K562 (cell line): Measurements from ENCODE around the gene PTH1R. TPM values are rescaled to one million over a fixed set of nuclear protein-coding genes. Genes with fewer than 3 reads are reported as not detected.
A peak's percentile ranks its signal among the peaks of the same experiment; 100 is the strongest.

ENCODE experiments used
- ATAC-seq: fragments of 200-7000 bp; cut with Tn5 transposase; 3 replicates; pipeline ENCODE4 v1.9.1; 2020; ENCODE audit warnings: moderate library complexity
- BruUV-seq: library from RNA; stranded (reverse); fragments of 400-500 nt; replicated peaks from 2 replicates; lab custom pipeline; 2021; lab: Mats Ljungman, UMichigan
- CTCF ChIA-PET: fragments of 300-600 bp; formaldehyde crosslinking; extraction: SDS; loops from one replicate; lab custom pipeline; 2021; ENCODE audit warnings: low intra/inter-chr PET ratio; lab: Yijun Ruan, JAX
- POLR2A ChIA-PET: fragments of 300-600, 350-650 bp; sonication (Branson Sonifier 250); formaldehyde crosslinking; extraction: SDS; loops from one replicate; lab custom pipeline; 2021; ENCODE audit warnings: antibody characterized with exemption, inconsistent platforms; lab: Yijun Ruan, JAX
- DNase-seq, 4 experiments: peaks; one replicate each; pipeline versions ENCODE4 v3.0.0 to v3.0.0-alpha.2; 2011 to 2018; ENCODE audit warnings: low spot score in 3 of 4, mixed read lengths in 3 of 4; ENCODE audit errors: extremely low read depth in 1 of 4
- FAIRE-seq: peaks from 2 replicates; lab custom pipeline; 2011; peaks lifted over from hg19 to GRCh38; lab: Jason Lieb, UNC
- H2AFZ ChIP-seq: 2 replicates; pipeline ENCODE4 v1.6.0; 2011; ENCODE audit warnings: low read depth, low read length, control low read depth, inconsistent platforms
- H3K27ac ChIP-seq: fragments of 200-600 bp; 3 replicates; pipeline ENCODE4 v1.8.0; 2011; ENCODE audit warnings: low read depth, mild to moderate bottlenecking, control low read depth, inconsistent platforms, low read length, moderate library complexity, mixed read lengths; ENCODE audit errors: extremely low read depth
- H3K27me3 ChIP-seq, 2 experiments: fragments of 300-600 bp in 1 of 2; 2 replicates in 1 of 2; 3 replicates in 1 of 2; pipeline versions ENCODE4 v1.6.0 to v1.8.0; 2011; ENCODE audit warnings: inconsistent platforms in 2 of 2, low read length in 2 of 2, mild to moderate bottlenecking in 1 of 2, mixed read lengths in 1 of 2, moderate library complexity in 1 of 2; ENCODE audit not compliant: control insufficient read depth in 2 of 2, insufficient read depth in 2 of 2
- H3K36me3 ChIP-seq: fragments of 300-600 bp; 3 replicates; pipeline ENCODE4 v1.8.0; 2011; ENCODE audit warnings: mild to moderate bottlenecking, low read length, inconsistent platforms; ENCODE audit not compliant: control insufficient read depth, insufficient read depth
- H3K4me1 ChIP-seq, 2 experiments: fragments of 200-600 bp in 1 of 2; replicated peaks in 1 of 2; 2 replicates in 1 of 2; 3 replicates in 1 of 2; pipeline versions ENCODE4 v1.5.1 to v1.8.0; 2011; ENCODE audit warnings: inconsistent platforms in 2 of 2, low read length in 2 of 2, mild to moderate bottlenecking in 1 of 2, mixed read lengths in 1 of 2, moderate library complexity in 1 of 2; ENCODE audit not compliant: control insufficient read depth in 2 of 2, insufficient read depth in 2 of 2
- H3K4me2 ChIP-seq: 2 replicates; pipeline ENCODE4 v1.6.1; 2011; ENCODE audit warnings: low read length, control low read depth, inconsistent platforms, mixed read lengths; ENCODE audit not compliant: insufficient read depth
- H3K4me3 ChIP-seq: fragments of 200-600 bp; sonication (generic), shearing (Covaris generic); 2 replicates; pipeline ENCODE4 v1.5.1; 2016; ENCODE audit warnings: control low read depth, inconsistent platforms
- H3K79me2 ChIP-seq: fragments of 200-600 bp; 3 replicates; pipeline ENCODE4 v1.8.0; 2011; ENCODE audit warnings: low read length, inconsistent platforms; ENCODE audit not compliant: control insufficient read depth, insufficient read depth
- H3K9ac ChIP-seq, 2 experiments: 2 replicates each; pipeline versions ENCODE4 v1.6.0 to v1.6.1; 2011; ENCODE audit warnings: low read depth in 2 of 2, low read length in 2 of 2, control low read depth in 1 of 2, inconsistent platforms in 1 of 2, mild to moderate bottlenecking in 1 of 2, mixed read lengths in 1 of 2; ENCODE audit not compliant: insufficient read depth in 1 of 2
- H3K9me1 ChIP-seq: one replicate; pipeline ENCODE4 v1.6.0; 2011; ENCODE audit warnings: inconsistent platforms, mild to moderate bottlenecking, low read length, moderate library complexity; ENCODE audit not compliant: control insufficient read depth, insufficient read depth
- H3K9me3 ChIP-seq: replicated peaks from 2 replicates; pipeline ENCODE4 v1.5.1; 2011; ENCODE audit warnings: low read depth, low read length, inconsistent platforms; ENCODE audit not compliant: control insufficient read depth, insufficient read depth
- H4K20me1 ChIP-seq: replicated peaks from 2 replicates; pipeline ENCODE4 v1.6.1; 2011; ENCODE audit warnings: low read length, inconsistent platforms, mixed read lengths; ENCODE audit not compliant: control insufficient read depth, insufficient read depth
- CREB1 ChIP-seq, 2 experiments: sonication (generic) in 1 of 2; formaldehyde crosslinking in 1 of 2; IDR thresholded peaks; 2 replicates each; pipeline versions ENCODE4 v1.6.1 to v1.8.0; 2012 to 2022; ENCODE audit warnings: inconsistent platforms in 1 of 2, mild to moderate bottlenecking in 1 of 2, missing genetic modification reagents in 1 of 2, moderate library complexity in 1 of 2
- KLF16 ChIP-seq: IDR thresholded peaks from 2 replicates; pipeline ENCODE4 v1.6.1; 2016; ENCODE audit warnings: antibody characterized with exemption
- NR2F6 ChIP-seq: fragments of 450-650 bp; formaldehyde crosslinking; IDR thresholded peaks from 2 replicates; pipeline ENCODE4 v1.4.0; 2020; ENCODE audit warnings: mild to moderate bottlenecking
- PYGO2 ChIP-seq: fragments of 450-650 bp; IDR thresholded peaks from 2 replicates; pipeline ENCODE4 v1.6.1; 2016; ENCODE audit warnings: mild to moderate bottlenecking, missing genetic modification characterization, moderate library complexity, missing compliant biosample characterization
- ZBTB33 ChIP-seq: sonication (generic); formaldehyde crosslinking; IDR thresholded peaks from 2 replicates; pipeline ENCODE4 v1.8.1; 2023; ENCODE audit warnings: mild to moderate bottlenecking, missing genetic modification reagents
- ZBTB40 ChIP-seq, 2 experiments: fragments of 450-650 bp in 1 of 2; sonication (generic) in 1 of 2; formaldehyde crosslinking in 1 of 2; IDR thresholded peaks; 2 replicates each; pipeline versions ENCODE4 v1.7.1 to v1.9.0; 2016 to 2022; ENCODE audit warnings: inconsistent platforms in 1 of 2, mild to moderate bottlenecking in 1 of 2, missing genetic modification reagents in 1 of 2
- ZNF449 ChIP-seq: fragments of 250-450 bp; sonication (Bioruptor Pico); IDR thresholded peaks from 2 replicates; pipeline ENCODE4 v1.8.0; 2022; ENCODE audit warnings: moderate library complexity, mild to moderate bottlenecking, inconsistent platforms
- WGBS: fragments of 100-300 bp; shearing (Covaris generic); methylation state at CpG from one replicate; pipeline ENCODE4 v1.1.6; 2016; ENCODE audit warnings: low coverage, mixed read lengths; ENCODE audit not compliant: insufficient coverage; ENCODE audit errors: missing lambda C conversion rate; 5-methylcytosine and 5-hydroxymethylcytosine counted together
- in situ Hi-C: fragments of 300-500 bp; cut with MboI; formaldehyde crosslinking; loops from 4 replicates; pipeline ENCODE4 v1.15.0; 2018; ENCODE audit warnings: inconsistent platforms, mixed read lengths
- intact Hi-C: fragments of 100-400 bp; cut with micrococcal nuclease; formaldehyde crosslinking; loops from 2 replicates; pipeline ENCODE4 v1.14.2; 2022
- polyA plus RNA-seq, 8 experiments: library from polyadenylated mRNA; depleted of rRNA in 4 of 8; stranded (reverse) in 5 of 8; unstranded in 3 of 8; fragments of >200 nt; fragmentation: Nextera tagmentation in 2 of 8; fragmentation: Illumina TruSeq in 1 of 8; extraction: Ambion mirVana in 2 of 8; extraction: Trizol in 1 of 8; gene quantifications; 2 replicates each; pipeline versions ENCODE4 v1.2.1 to v1.2.3, GENCODE V29; 2011 to 2014; ENCODE audit warnings: inconsistent platforms in 1 of 8, missing spikeins in 1 of 8
- total RNA-seq, 7 experiments: library from RNA; depleted of rRNA in 6 of 7; stranded (reverse); fragments of >200 nt in 6 of 7; fragmentation: Illumina TruSeq in 2 of 7; extraction: Trizol in 2 of 7; gene quantifications; 2 replicates each; pipeline versions ENCODE4 v1.2.1 to v1.2.3, GENCODE V29; 2011 to 2021; ENCODE audit warnings: low replicate concordance in 1 of 7

PTH1R gene
- total and polyA plus RNA-seq, 9 of the 15 experiments (the other 6 are each of a cell fraction or from before 2014, with no cell fraction given) = not detected

GRCh38 chr3:46898321-46899150 lies 21.0 kb downstream of the PTH1R start:
- CTCF ChIA-PET = no interaction called here
- Histone ChIP-seq H3K9me3 (no peaks in the 10 kb centered on the region), H3K79me2 (no peaks in the 10 kb centered on the region), H3K36me3 (no peaks in the 10 kb centered on the region), H3K4me2 (no peak overlapping the region), H2AFZ (no peak overlapping the region), H3K27me3 (peaks cover 5 to 49% of the 10 kb centered on the region in 2 experiments; a peak in 3 of 5 replicates), H3K9me1 (no peaks in the 10 kb centered on the region), H3K27ac (no peak overlapping the region), H3K9ac (no peak overlapping the region), H3K4me3 (no peak overlapping the region), H3K4me1 (peaks cover 0 to 41% of the 10 kb centered on the region in 2 experiments; a peak in 3 of 5 replicates), H4K20me1 (peaks cover 22% of the 10 kb centered on the region)
- no peak for ATAC-seq
- DNase-seq = no peak
- intact Hi-C loops = loop anchor here (5.0 kb wide), 1 partner anchor 51 kb away; no protein-coding TSS in a partner anchor
- 45% methylated on average over 54 of the region's 71 CpGs for WGBS
- POLR2A ChIA-PET = no interaction called here
- in situ Hi-C loops = loop anchor here (5.0 kb wide), 1 partner anchor 181 kb away; the partner anchor contains the start of gene PRSS50
- FAIRE-seq = no peak
- no TSS peak for BruUV-seq
- no peak for TF ChIP-seq NR2F6 (CRISPR knock-in tag)
- TF ChIP-seq ZBTB33 (CRISPR knock-in tag) = peak; percentile 60; the same call in 1 of the 2 replicates
- no peak for TF ChIP-seq ZNF449 (CRISPR knock-in tag)
- TF ChIP-seq ZBTB40 (IDR thresholded peaks at IDR 0.05) = no peak
- TF ChIP-seq ZBTB40 (CRISPR knock-in tag; IDR thresholded peaks at IDR 0.05) = no peak
- TF ChIP-seq CREB1 (IDR thresholded peaks at IDR 0.05) = no peak
- TF ChIP-seq CREB1 (CRISPR knock-in tag; IDR thresholded peaks at IDR 0.05) = no peak
- TF ChIP-seq KLF16 = no peak
- TF ChIP-seq PYGO2 (tag) = no peak
